SJCRH30 (cell line): ENCODE data around the gene SFPQ. TPM values are rescaled to one million over a fixed set of nuclear protein-coding genes. Genes with fewer than 3 reads are reported as not detected.

ENCODE experiments used
- DNase-seq, 2 experiments: peaks; one replicate each; pipeline ENCODE4 v3.0.0-alpha.2; 2015 to 2020
- H3K27ac ChIP-seq: fragments of 250-450 bp; sonication (Bioruptor Pico); 2 replicates; pipeline ENCODE4 v1.5.1; 2020; ENCODE audit warnings: mild to moderate bottlenecking, moderate library complexity
- H3K27me3 ChIP-seq: fragments of 250-450 bp; sonication (Bioruptor Pico); 2 replicates; pipeline ENCODE4 v1.5.1; 2020; ENCODE audit warnings: mild to moderate bottlenecking, moderate library complexity
- H3K36me3 ChIP-seq: fragments of 250-450 bp; sonication (Bioruptor Pico); 2 replicates; pipeline ENCODE4 v1.5.1; 2020; ENCODE audit warnings: mild to moderate bottlenecking, moderate library complexity
- H3K4me1 ChIP-seq: fragments of 250-450 bp; sonication (Bioruptor Pico); 2 replicates; pipeline ENCODE4 v1.5.1; 2020; ENCODE audit warnings: mild to moderate bottlenecking, moderate library complexity
- H3K4me3 ChIP-seq: fragments of 250-450 bp; sonication (Bioruptor Pico); 2 replicates; pipeline ENCODE4 v1.5.1; 2020; ENCODE audit warnings: mild to moderate bottlenecking, moderate library complexity
- H3K9me3 ChIP-seq: fragments of 250-450 bp; sonication (Bioruptor Pico); replicated peaks from 2 replicates; pipeline ENCODE4 v1.5.1; 2020; ENCODE audit warnings: mild to moderate bottlenecking, moderate library complexity
- total RNA-seq: library from RNA; depleted of rRNA; stranded (reverse); fragments of >200 nt; shearing (Covaris generic); gene quantifications from 2 replicates; pipeline ENCODE4 v1.2.3, GENCODE V29; 2014; rRNA removed

The SFPQ gene
- total RNA-seq, 1 experiment from 2014 or later = 387 TPM

GRCh38 chr1:35136780-35137179 lies 56.2 kb downstream of the SFPQ start:
- DNase-seq = no peak
- no peaks in the 10 kb centered on the region for H3K27me3 ChIP-seq
- H3K27ac ChIP-seq = no peak overlapping the region
- H3K4me1 ChIP-seq = no peaks in the 10 kb centered on the region
- no peak overlapping the region for H3K4me3 ChIP-seq
- H3K36me3 ChIP-seq = no peaks in the 10 kb centered on the region
- no peaks in the 10 kb centered on the region for H3K9me3 ChIP-seq

Other genes with a start within 250 kb of the SFPQ start
- 18.0 and 19.8 TPM in 2 replicates for gene TMEM35B, start 207.8 kb downstream of the SFPQ start, total RNA-seq
- gene ZMYM6, start 161.2 kb downstream of the SFPQ start, total RNA-seq = 19.7 and 25.1 TPM in 2 replicates
- 36.8 and 42.3 TPM in 2 replicates for gene ZMYM1, start 113.8 kb downstream of the SFPQ start, total RNA-seq
- gene ZMYM4, start 75.6 kb upstream of the SFPQ start, total RNA-seq = 57.0 and 61.6 TPM in 2 replicates